Amniotic stem cell (primary cell): Measurements from ENCODE around the gene CDH23.

Experiments used
- DNase-seq: peaks from one replicate; lab custom pipeline; 2025; lab: John Stamatoyannopoulos, UW

CDH23 gene

GRCh38 chr10:71516890-71517289 is 120.2 kb downstream of the CDH23 start:
- DNase-seq: no peak

DNA sequence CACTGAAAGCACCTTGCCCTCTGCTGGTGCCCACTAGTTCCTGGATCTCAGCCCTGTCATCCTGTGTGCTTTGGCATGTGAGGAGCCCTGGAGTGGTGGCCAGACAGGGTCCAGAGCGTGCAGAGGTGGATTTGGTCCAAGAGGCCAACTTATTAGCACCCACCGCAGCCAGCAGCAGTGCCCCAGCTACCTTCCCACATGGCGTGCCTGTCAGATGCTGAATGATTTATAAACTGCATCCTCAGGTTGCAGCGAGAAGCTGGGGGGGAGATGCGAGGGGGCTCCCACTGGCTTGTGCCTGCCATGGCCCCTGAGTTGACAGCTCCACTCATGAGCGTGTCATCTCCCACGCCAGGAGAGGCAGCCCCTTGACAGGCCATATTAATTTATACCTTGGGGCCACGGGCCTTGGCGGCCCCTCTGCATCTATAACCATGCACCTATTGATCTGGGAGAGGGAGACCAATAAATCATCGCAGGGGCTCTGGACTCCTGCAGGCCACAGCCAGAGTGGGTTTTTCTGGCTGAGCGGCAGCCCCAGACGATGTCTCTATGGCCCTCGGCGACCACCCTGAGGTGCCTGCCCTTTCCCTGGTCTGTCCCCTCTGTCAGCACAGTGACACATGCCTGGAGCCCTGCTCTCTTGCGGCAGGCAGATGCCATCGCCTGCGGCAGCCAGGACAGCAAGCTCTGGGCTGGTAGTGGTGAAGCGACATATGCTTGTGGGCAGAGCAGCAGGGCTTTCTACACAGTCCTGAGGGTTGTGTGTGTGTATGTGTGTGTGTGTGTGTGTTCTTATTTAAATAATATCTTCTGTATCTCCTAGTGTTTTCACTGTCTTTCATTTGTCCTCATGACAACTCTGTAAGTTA is 120.8 kb downstream of the CDH23 start:
- no peak for DNase-seq

GRCh38 chr10:71520042-71520441 is 123.3 kb downstream of the CDH23 start:
- DNase-seq: no peak

- no peak for DNase-seq
These were observed 125.1 kb downstream of the CDH23 start for GRCh38 chr10:71521504-71522441.

DNA sequence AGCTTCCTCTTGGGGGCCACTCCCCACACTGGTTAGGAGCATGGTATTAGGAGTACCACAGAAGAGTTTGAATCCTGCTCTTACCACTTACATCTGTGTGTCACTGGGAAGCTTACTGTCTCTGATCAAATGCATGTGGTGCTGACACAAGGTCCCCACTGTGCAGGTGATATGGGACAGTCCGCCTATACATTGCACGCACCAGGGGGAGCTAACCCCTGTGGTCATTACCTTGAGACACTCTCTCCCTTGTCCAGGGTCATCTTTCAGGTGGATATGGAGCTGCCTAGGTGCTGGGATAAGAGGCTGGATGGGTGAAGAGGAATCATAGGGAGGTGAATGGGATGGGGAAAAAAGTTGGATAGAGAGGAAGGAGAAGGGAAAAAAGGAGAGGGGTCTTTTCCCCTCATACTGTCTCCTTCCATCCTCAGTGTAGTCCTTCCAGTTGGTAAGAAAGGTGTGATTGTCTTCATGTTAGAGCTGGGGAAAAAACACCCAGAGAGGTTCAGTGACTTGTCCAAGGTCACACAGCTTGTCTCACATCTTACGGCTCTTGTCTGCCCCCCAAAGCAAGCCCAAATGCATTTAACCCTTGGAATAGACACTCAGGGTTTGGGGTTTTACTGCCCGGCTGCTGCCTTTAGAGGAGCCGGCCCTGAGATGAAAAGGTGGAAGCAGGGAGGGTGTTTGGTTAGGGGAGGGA is 125.9 kb downstream of the CDH23 start:
- no peak for DNase-seq

DNA sequence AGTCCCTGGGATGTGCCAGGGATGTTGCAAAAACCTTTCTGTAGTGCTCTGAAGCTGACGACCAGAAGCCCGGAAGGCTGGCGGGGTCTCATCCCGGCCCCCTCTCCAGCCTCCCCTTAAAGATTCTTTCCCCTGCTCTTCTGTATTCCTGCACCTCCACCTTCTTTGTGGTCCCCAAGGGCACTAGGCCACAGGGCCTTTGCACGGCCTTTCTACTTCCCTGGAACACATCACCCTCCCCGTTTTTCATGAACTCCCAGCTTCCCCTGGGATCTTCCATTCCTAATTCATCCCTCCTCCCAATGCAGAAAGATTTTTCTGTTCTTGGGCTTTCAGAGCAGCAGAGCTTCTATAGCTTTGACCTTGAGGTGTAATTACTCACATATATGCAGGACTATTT is 127.0 kb downstream of the CDH23 start:
- no peak for DNase-seq

GRCh38 chr10:71525092-71525491 is 128.4 kb downstream of the CDH23 start:
- DNase-seq: no peak

GRCh38 chr10:71525721-71526120 is 129.0 kb downstream of the CDH23 start:
- DNase-seq: no peak

DNA sequence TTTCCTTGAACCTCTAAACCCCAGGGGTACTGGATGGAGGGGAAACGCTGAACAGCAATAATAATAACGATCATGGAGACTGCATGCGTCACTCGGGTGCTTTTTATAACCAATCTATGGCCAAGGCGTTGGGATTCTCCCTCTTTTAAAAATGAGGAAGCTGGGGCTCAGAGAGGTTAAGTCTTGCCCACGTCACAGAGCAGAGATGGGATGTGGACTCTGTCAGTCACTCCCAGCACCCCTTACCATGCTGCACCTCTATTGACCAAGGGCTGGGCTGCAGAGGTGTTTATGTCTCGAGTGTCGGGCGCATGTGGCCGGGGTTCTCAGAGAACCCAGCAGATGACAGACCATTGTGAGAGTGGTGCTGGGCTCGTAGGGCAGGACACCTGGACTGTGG is 129.9 kb downstream of the CDH23 start:
- DNase-seq: no peak

GRCh38 chr10:71527135-71527534 is 130.4 kb downstream of the CDH23 start:
- no peak for DNase-seq

- no peak for DNase-seq
These were observed 131.9 kb downstream of the CDH23 start for GRCh38 chr10:71528371-71529206.

DNA sequence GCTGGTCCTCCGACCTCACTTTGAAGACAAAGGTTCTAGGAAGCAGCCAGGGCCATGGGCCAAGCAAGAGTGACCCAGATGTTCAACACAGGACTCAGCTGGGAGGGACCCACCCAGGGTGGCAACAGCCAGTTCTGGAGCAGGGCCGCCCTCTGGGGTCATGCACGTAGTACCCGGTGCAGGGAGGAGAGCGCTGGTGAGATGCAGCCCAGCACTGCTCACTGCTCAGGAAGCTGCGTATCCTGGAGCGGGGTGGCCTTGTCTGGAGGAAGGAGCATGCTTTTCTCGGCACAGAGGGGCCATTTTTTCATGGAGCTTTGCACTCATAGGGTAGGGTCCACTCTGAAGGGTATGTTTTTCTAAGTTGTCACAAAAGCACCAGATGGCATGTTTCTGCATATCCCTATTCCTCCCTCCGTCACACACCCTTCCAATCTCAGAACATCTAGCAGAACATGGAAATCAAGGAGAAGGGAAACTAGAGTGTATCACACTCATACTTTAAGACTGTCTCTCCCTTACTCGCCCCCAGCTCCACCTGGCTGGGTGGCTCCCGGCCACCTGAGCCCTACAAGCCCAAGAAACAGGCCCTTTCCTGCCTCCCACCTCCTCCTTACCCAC is 132.6 kb downstream of the CDH23 start:
- DNase-seq: no peak

GRCh38 chr10:71530781-71531180 is 134.1 kb downstream of the CDH23 start:
- DNase-seq: no peak

DNA sequence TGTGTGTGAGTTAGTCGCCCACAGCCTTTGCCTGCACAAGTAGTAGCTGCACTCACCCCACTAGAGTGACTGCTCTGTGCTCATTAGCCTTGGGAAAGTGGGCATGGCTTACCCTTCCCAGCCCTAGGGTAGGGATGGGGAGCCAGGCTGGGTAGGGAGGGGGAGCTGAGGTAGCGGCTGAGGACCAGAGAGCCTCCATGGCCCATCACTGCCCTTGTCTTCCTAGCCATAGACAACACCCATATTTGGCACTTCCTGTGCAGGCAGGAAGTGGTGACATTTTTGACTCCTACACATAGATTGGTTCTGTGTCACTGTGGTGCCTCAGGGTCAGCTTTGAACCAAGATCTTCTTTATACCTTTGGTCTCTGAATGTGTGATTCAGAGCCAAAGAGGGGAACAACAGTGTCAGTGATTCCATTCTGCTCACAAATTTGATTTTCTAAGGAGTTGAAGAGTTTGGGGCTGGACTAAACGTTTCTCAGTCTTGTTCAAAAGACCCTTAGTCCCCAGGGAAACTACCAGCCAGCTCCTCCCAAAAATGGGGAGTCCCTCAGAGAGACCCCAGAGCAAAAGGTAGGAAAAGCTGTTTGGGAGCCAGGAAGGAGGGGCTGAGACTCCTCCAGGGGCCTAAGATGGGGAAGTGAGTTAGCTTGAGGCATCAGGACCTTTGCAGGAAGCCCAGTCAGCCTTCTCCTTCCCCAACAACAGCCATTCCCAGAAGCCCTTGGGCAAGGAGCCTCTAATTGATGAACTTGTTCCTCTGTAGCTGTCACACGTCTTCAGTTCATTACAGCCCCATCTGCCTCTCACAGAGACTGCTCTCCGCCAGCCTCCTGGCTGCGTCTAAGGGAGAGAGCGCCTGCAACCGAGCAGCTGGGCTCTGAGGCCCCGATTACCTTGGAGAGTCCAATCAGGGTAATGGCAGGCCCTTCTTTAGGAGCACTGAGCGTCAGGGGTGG is 135.0 kb downstream of the CDH23 start:
- DNase-seq: no peak

DNA sequence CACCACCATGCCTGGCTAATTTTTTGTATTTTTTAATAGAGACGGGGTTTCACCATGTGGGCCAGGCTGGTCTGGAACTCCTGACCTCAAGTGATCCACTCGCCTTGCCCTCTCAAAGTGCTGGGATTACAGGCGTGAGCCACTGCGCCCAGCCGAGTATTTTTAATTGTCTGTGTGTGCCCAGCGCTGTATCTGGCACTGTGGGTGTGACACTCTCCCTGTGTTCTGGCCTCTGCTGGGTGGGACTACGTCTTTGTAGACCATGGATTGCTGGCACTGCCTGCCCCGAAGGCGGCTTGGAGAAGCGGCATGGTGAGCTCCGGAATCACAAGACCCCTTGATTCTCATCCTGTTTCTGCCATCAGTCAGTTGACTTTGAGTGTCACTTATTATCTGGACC is 136.2 kb downstream of the CDH23 start:
- no peak for DNase-seq

DNA sequence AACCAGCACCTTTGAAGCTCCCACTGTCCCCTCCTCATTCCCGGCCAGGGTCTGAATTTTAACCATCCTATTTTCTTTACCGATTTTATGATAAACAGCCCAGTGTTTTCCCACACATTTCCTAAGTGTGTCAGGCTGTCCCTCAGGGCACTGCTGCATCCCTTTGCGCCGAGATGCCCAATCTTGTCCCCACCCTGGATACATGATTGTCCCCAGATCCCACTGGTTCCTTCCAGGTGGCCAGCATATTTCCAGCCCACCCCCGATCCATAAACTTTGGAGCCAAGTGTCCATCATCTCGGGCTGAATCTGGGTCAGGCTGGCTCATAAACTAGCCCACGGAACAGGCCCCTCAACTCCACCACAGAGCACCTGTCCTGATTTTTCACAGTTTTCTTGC is 137.2 kb downstream of the CDH23 start:
- DNase-seq: no peak

DNA sequence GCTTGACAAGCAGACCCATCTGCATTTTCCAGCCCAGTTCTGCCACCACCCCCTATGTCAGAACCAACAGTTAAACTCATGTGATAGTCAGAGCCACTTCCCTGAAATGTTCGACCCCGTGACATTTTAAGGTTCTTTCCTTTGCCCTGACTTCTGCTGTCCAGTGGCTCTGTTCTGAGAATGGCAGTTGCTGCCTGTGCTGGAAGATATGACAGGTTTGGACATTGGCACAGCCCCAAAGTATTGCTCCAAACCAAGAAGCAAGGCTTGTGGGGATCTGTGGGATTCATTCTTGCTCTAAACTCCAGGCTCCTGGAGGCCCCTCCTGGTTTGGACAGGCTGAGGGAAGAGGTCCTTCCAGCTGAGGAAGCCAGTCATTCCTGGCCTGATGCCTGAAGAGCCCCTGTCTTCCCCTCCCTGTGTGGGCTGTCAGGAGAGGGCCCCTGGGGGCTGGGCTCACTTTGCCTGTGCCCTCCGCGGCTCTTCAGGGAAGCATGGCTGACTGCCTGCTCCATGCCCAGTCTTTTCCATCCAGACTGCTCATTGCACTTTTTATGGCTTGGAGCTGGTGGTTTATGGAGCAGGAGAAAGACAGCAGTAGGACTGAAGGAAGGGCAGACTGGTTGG is 138.0 kb downstream of the CDH23 start:
- no peak for DNase-seq

GRCh38 chr10:71536332-71536731 is 139.6 kb downstream of the CDH23 start:
- DNase-seq: no peak

GRCh38 chr10:71537125-71537524 is 140.4 kb downstream of the CDH23 start:
- no peak for DNase-seq
